PFSK-1 (cell line): ENCODE results near the gene GATB.

Source experiments
- FOXP2 ChIP-seq: optimal IDR thresholded peaks from 2 replicates; pipeline ENCODE3; 2011; ENCODE audit warnings: borderline replicate concordance, control low read depth, inconsistent platforms; ENCODE audit not compliant: insufficient read depth; ENCODE audit errors: extremely low read length, extremely low read depth
- POLR2AphosphoS5 ChIP-seq: IDR thresholded peaks from 2 replicates; pipeline ENCODE4 v1.6.1; 2012; ENCODE audit warnings: low read depth, mild to moderate bottlenecking, control low read depth, low read length, moderate library complexity
- REST ChIP-seq, 2 experiments: IDR thresholded peaks; 2 replicates each; pipeline versions ENCODE4 v1.6.1 to v1.8.0; 2011 to 2012; ENCODE audit warnings: low read depth in 2 of 2, low read length in 2 of 2, control low read depth in 1 of 2, inconsistent platforms in 1 of 2, mild to moderate bottlenecking in 1 of 2, moderate library complexity in 1 of 2; ENCODE audit not compliant: insufficient read depth in 1 of 2
- SIN3A ChIP-seq: IDR thresholded peaks from 2 replicates; pipeline ENCODE4 v1.6.1; 2012; ENCODE audit warnings: mild to moderate bottlenecking, low read length, moderate library complexity, borderline replicate concordance; ENCODE audit not compliant: insufficient read depth
- TAF1 ChIP-seq: IDR thresholded peaks from 2 replicates; pipeline ENCODE4 v1.6.1; 2012; ENCODE audit warnings: low read length, control low read depth, borderline replicate concordance; ENCODE audit not compliant: insufficient read depth

Gene GATB

DNA sequence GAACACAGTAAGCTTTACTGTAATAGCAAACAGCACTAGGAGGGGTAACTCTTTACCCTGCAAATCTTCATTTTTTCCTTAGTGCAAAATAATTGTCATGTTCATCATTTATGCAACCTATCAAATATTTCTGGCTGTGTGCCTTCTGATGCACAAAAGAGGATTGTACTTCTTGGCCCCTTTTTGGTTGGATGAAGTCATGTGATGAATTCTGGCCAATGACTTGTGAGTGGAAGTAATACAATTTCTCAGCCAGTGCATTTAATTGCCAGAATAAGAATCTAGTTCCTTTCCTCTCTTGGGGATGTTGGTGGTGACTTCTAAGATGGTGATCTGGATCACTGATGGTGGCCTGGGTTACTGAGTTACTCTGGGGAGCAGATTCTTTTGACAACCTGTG lies 37.0 kb upstream of the GATB start:
- TF ChIP-seq TAF1 = no peak

DNA sequence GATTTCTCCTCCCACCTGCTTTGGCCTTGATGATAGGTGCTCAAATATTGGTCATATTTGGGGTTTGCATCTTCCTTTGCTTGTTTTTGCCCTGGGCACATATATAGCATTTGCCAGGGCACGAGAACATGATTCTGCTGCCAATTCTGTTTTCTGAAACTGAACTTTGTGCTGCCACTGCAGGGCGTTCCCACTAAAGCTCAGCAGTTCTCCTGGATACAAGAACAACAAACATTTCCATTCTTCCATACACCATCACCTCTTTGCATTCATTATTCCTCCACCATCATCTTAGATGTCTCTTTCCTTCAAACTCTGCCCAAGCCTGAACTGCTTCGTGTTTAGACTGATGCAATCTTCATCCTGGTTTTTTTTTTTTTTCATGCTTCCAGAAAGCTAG lies 36.3 kb upstream of the GATB start:
- TF ChIP-seq FOXP2 = no peak

DNA sequence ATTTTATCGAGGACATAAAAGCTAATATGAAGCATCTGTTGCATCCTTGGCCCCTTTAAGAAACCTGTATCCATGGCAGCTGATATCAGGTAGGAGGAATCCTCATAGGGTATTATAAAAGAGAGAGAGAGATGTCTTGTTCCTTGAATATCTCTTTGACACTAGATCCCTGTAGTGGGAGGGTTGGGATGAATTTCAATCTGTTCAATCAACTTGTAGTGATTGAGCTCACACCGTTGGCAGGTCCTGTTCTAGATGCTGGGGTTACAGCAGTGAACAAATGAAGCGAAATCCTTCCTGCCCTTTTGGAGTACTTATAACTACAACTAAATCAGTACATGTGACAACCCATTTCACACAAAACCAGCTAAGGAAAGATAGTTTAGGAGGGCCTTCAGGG lies 35.3 kb upstream of the GATB start:
- TF ChIP-seq POLR2AphosphoS5 = no peak
- no peak for TF ChIP-seq FOXP2
- TF ChIP-seq REST (IDR thresholded peaks at IDR 0.05; ENCODE audit: insufficient read depth in 1 of 2, low read depth in 2 of 2, low read length in 2 of 2) = no peak
- TF ChIP-seq SIN3A = no peak
- TF ChIP-seq TAF1 = no peak

DNA sequence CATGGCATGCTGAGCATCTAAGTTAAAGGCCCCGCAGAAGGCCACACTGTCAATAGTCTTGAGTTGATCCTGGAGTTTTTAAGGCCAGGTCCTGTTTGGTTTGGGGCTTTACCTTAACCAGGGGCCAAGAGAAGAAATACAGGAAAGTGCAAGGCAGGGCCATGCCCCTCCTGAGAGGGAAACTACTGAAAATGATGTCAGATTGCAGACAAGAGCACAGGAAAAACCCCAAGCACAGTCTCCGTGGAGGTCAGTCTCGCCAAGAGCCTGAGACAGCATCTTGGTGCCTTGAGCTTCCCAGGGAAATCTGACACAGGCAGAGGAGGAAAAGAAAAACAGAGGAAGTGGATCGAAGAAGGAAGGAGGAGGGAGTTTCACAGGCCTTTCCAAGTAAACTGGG lies 32.2 kb upstream of the GATB start:
- TF ChIP-seq FOXP2 (no peak), POLR2AphosphoS5 (no peak), SIN3A (no peak), REST (IDR thresholded peaks at IDR 0.05; ENCODE audit: insufficient read depth in 1 of 2, low read depth in 2 of 2, low read length in 2 of 2) (no peak), TAF1 (no peak)

- TF ChIP-seq SIN3A (no peak), POLR2AphosphoS5 (no peak), TAF1 (no peak), REST (IDR thresholded peaks at IDR 0.05; ENCODE audit: insufficient read depth in 1 of 2, low read depth in 2 of 2, low read length in 2 of 2) (no peak), FOXP2 (no peak)
Observed at GRCh38 chr4:151792530-151792929, 31.7 kb upstream of the GATB start.

DNA sequence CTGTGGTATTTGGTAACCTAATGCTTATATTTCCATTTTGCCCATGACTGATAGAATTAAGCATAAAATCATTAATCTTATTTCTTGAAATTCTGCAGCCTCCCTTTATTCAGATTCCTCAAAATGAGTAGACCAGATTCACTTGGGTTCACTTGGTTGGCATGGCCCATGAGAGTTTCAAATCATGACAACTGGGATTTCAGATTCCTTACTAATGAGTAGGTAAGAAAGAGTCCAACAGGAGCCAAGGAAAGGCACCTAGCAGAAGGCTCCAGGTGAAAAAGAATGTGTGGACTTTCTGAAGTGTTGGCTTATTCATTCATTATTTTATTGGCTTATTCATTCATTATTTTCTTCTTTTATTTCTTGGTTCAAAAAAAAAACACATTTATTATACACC lies 27.2 kb upstream of the GATB start:
- TF ChIP-seq TAF1 (no peak), POLR2AphosphoS5 (no peak), SIN3A (no peak), FOXP2 (no peak), REST (IDR thresholded peaks at IDR 0.05; ENCODE audit: insufficient read depth in 1 of 2, low read depth in 2 of 2, low read length in 2 of 2) (no peak)
